H1 (cell line): ENCODE data around the gene CFD. TPM values are rescaled to one million over a fixed set of nuclear protein-coding genes. Genes with fewer than 3 reads are reported as not detected.

Experiments
- JUND ChIP-seq: IDR thresholded peaks from 2 replicates; pipeline ENCODE4 v1.6.1; 2011; ENCODE audit warnings: mild to moderate bottlenecking, improper control_type of control experiment, low read length
- KDM4A ChIP-seq: IDR thresholded peaks from one replicate; pipeline ENCODE4 v1.7.1; 2012; ENCODE audit warnings: low read depth, mild to moderate bottlenecking, moderate library complexity, low read length, inconsistent platforms; ENCODE audit not compliant: severe bottlenecking
- PHF8 ChIP-seq: fragments of 200-600 bp; sonication (generic); conservative IDR thresholded peaks from 2 replicates; pipeline ENCODE4 v1.7.1; 2012; ENCODE audit warnings: low read depth, mild to moderate bottlenecking, inconsistent platforms, low read length, moderate library complexity
- RAD21 ChIP-seq, 2 experiments: IDR thresholded peaks in 1 of 2; conservative IDR thresholded peaks in 1 of 2; 2 replicates each; pipeline ENCODE4 v1.6.1; 2011; ENCODE audit warnings: low read depth in 2 of 2, low read length in 2 of 2, improper control_type of control experiment in 1 of 2, inconsistent platforms in 1 of 2, mild to moderate bottlenecking in 1 of 2, moderate library complexity in 1 of 2
- SP4 ChIP-seq: IDR thresholded peaks from 2 replicates; pipeline ENCODE4 v1.6.1; 2012; ENCODE audit warnings: low read length, inconsistent platforms
- SRF ChIP-seq: IDR thresholded peaks from 2 replicates; pipeline ENCODE4 v1.6.1; 2011; ENCODE audit warnings: mild to moderate bottlenecking, low read depth, low read length, moderate library complexity
- polyA plus RNA-seq, 7 experiments: library from polyadenylated mRNA; depleted of rRNA in 3 of 7; stranded (reverse) in 5 of 7; unstranded in 2 of 7; fragments of >200 nt in 5 of 7; fragments of 200-250 nt in 2 of 7; gene quantifications; 1 replicate in 5 of 7; 2 replicates in 1 of 7; 4 replicates in 1 of 7; pipeline versions ENCODE4 v1.2.1 to v1.2.3, GENCODE V29; 2011 to 2013; ENCODE audit warnings: missing spikeins in 2 of 7, mixed read lengths in 2 of 7
- total RNA-seq: library from RNA; stranded (reverse); fragmentation: NEBNext Ultra II Directional; extraction: Animal tissue kit (Norgen Biotek cat#: 25700); gene quantifications from 2 replicates; pipeline ENCODE4 v1.2.1, GENCODE V29; 2021
- TF ChIP-seq, protein P1 (sequence below): fragments of 300-600 bp; sonication (generic); IDR thresholded peaks from 2 replicates; pipeline ENCODE4 v1.7.1; 2012; ENCODE audit warnings: low read length, moderate library complexity, mild to moderate bottlenecking, inconsistent platforms; ENCODE audit not compliant: insufficient replicate concordance
- TF ChIP-seq, protein P2 (sequence below): IDR thresholded peaks from 2 replicates; pipeline ENCODE4 v1.6.1; 2011; ENCODE audit warnings: low read length, improper control_type of control experiment

Gene CFD
- total and polyA plus RNA-seq, 2 of the 8 experiments (the other 6 are each of a cell fraction or from before 2014, with no cell fraction given), result 1.7 to 2.8 TPM

DNA sequence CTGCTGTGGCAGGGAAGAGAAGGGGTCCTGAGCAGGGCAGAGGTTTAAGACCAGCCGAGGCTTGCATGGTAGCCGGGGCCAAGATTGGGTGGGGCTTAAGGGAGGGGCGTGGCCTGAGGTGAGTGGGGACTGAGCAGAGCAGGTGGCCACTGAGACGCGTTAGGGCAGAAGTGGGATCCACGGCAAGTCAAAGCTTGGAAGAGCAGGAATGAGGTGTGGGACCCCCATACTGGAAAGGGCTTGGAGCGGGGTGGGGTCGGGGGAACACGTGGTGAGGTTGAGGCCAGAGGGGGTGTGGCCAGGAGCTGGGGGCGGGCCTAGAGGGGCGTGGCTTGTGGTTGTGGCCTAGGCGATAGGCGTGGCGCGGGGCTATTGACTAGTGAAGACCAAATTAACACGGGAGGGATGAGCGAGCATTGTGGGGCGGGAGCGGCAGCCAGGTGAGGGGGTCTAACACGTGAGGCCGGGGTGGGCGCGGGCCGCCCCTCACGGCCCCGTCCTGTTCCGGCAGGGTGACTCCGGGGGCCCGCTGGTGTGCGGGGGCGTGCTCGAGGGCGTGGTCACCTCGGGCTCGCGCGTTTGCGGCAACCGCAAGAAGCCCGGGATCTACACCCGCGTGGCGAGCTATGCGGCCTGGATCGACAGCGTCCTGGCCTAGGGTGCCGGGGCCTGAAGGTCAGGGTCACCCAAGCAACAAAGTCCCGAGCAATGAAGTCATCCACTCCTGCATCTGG, 3.3 kb downstream of the CFD start (continued):
- TF ChIP-seq, protein P1, sequence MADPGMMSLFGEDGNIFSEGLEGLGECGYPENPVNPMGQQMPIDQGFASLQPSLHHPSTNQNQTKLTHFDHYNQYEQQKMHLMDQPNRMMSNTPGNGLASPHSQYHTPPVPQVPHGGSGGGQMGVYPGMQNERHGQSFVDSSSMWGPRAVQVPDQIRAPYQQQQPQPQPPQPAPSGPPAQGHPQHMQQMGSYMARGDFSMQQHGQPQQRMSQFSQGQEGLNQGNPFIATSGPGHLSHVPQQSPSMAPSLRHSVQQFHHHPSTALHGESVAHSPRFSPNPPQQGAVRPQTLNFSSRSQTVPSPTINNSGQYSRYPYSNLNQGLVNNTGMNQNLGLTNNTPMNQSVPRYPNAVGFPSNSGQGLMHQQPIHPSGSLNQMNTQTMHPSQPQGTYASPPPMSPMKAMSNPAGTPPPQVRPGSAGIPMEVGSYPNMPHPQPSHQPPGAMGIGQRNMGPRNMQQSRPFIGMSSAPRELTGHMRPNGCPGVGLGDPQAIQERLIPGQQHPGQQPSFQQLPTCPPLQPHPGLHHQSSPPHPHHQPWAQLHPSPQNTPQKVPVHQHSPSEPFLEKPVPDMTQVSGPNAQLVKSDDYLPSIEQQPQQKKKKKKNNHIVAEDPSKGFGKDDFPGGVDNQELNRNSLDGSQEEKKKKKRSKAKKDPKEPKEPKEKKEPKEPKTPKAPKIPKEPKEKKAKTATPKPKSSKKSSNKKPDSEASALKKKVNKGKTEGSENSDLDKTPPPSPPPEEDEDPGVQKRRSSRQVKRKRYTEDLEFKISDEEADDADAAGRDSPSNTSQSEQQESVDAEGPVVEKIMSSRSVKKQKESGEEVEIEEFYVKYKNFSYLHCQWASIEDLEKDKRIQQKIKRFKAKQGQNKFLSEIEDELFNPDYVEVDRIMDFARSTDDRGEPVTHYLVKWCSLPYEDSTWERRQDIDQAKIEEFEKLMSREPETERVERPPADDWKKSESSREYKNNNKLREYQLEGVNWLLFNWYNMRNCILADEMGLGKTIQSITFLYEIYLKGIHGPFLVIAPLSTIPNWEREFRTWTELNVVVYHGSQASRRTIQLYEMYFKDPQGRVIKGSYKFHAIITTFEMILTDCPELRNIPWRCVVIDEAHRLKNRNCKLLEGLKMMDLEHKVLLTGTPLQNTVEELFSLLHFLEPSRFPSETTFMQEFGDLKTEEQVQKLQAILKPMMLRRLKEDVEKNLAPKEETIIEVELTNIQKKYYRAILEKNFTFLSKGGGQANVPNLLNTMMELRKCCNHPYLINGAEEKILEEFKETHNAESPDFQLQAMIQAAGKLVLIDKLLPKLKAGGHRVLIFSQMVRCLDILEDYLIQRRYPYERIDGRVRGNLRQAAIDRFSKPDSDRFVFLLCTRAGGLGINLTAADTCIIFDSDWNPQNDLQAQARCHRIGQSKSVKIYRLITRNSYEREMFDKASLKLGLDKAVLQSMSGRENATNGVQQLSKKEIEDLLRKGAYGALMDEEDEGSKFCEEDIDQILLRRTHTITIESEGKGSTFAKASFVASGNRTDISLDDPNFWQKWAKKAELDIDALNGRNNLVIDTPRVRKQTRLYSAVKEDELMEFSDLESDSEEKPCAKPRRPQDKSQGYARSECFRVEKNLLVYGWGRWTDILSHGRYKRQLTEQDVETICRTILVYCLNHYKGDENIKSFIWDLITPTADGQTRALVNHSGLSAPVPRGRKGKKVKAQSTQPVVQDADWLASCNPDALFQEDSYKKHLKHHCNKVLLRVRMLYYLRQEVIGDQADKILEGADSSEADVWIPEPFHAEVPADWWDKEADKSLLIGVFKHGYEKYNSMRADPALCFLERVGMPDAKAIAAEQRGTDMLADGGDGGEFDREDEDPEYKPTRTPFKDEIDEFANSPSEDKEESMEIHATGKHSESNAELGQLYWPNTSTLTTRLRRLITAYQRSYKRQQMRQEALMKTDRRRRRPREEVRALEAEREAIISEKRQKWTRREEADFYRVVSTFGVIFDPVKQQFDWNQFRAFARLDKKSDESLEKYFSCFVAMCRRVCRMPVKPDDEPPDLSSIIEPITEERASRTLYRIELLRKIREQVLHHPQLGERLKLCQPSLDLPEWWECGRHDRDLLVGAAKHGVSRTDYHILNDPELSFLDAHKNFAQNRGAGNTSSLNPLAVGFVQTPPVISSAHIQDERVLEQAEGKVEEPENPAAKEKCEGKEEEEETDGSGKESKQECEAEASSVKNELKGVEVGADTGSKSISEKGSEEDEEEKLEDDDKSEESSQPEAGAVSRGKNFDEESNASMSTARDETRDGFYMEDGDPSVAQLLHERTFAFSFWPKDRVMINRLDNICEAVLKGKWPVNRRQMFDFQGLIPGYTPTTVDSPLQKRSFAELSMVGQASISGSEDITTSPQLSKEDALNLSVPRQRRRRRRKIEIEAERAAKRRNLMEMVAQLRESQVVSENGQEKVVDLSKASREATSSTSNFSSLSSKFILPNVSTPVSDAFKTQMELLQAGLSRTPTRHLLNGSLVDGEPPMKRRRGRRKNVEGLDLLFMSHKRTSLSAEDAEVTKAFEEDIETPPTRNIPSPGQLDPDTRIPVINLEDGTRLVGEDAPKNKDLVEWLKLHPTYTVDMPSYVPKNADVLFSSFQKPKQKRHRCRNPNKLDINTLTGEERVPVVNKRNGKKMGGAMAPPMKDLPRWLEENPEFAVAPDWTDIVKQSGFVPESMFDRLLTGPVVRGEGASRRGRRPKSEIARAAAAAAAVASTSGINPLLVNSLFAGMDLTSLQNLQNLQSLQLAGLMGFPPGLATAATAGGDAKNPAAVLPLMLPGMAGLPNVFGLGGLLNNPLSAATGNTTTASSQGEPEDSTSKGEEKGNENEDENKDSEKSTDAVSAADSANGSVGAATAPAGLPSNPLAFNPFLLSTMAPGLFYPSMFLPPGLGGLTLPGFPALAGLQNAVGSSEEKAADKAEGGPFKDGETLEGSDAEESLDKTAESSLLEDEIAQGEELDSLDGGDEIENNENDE, result no peak
- TF ChIP-seq SRF, result no peak
- no peak for TF ChIP-seq JUND
- peak; percentile 74 for TF ChIP-seq KDM4A
- no peak for TF ChIP-seq RAD21 (IDR thresholded peaks at IDR 0.05 in 1 of 2, conservative IDR thresholded peaks at IDR 0.05 in 1 of 2; ENCODE audit: low read depth in 2 of 2, low read length in 2 of 2)
- peak; percentile 36; the same call in 1 of the 2 replicates for TF ChIP-seq SP4
- TF ChIP-seq PHF8, result no peak
- TF ChIP-seq, protein P2, sequence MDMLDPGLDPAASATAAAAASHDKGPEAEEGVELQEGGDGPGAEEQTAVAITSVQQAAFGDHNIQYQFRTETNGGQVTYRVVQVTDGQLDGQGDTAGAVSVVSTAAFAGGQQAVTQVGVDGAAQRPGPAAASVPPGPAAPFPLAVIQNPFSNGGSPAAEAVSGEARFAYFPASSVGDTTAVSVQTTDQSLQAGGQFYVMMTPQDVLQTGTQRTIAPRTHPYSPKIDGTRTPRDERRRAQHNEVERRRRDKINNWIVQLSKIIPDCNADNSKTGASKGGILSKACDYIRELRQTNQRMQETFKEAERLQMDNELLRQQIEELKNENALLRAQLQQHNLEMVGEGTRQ, result no peak; the same call in none of the 2 replicates
